BE2C (cell line): ENCODE results near the gene SF3B2.
"Not testable (repeated sequence)": the region's sequence is repeated elsewhere in the genome, so short reads cannot be mapped to it uniquely, and the experiment has no call there.

ENCODE experiments used
- DNase-seq: peaks from one replicate; pipeline ENCODE4 v3.0.0-alpha.2; 2020
- H3K27me3 ChIP-seq: fragments of 250-450 bp; sonication (Bioruptor Pico); 2 replicates; pipeline ENCODE4 v1.5.1; 2020; ENCODE audit warnings: mild to moderate bottlenecking
- H3K36me3 ChIP-seq: fragments of 250-450 bp; sonication (Bioruptor Pico); 2 replicates; pipeline ENCODE4 v1.5.1; 2020; ENCODE audit warnings: mild to moderate bottlenecking
- H3K4me1 ChIP-seq: fragments of 250-450 bp; sonication (Bioruptor Pico); 2 replicates; pipeline ENCODE4 v1.5.1; 2020
- H3K4me3 ChIP-seq: 2 replicates; pipeline ENCODE4 v1.5.1; 2011; ENCODE audit warnings: low read depth, low read length
- H3K9me3 ChIP-seq: fragments of 250-450 bp; sonication (Bioruptor Pico); 2 replicates; pipeline ENCODE4 v1.5.1; 2020
- TF ChIP-seq, protein P1 (sequence below): IDR thresholded peaks from 2 replicates; pipeline ENCODE4 v1.5.1; 2012; ENCODE audit warnings: mild to moderate bottlenecking, low read depth, low read length

The SF3B2 gene

DNA sequence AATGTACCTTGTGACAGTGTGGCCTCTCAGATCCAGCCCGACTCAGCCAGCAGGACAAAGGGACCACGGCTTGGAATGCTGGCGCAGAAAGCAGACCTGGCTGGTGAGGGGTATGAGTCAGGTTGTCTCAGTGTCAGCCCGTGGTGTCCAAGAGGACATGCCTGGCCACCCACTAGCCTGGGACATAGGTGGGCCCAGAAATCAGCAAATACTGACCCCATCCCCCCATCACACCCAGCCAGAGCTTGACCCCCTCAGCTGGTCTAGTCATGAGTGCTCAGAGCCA is 45.3 kb upstream of the SF3B2 start:
- H3K36me3 ChIP-seq, result peaks cover 20% of the 10 kb centered on the region
- TF ChIP-seq, protein P1, sequence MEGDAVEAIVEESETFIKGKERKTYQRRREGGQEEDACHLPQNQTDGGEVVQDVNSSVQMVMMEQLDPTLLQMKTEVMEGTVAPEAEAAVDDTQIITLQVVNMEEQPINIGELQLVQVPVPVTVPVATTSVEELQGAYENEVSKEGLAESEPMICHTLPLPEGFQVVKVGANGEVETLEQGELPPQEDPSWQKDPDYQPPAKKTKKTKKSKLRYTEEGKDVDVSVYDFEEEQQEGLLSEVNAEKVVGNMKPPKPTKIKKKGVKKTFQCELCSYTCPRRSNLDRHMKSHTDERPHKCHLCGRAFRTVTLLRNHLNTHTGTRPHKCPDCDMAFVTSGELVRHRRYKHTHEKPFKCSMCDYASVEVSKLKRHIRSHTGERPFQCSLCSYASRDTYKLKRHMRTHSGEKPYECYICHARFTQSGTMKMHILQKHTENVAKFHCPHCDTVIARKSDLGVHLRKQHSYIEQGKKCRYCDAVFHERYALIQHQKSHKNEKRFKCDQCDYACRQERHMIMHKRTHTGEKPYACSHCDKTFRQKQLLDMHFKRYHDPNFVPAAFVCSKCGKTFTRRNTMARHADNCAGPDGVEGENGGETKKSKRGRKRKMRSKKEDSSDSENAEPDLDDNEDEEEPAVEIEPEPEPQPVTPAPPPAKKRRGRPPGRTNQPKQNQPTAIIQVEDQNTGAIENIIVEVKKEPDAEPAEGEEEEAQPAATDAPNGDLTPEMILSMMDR, result no peak
- H3K4me1 ChIP-seq, result no peaks in the 10 kb centered on the region; the same call in 1 of the 2 replicates
- no peak overlapping the region for H3K4me3 ChIP-seq
- H3K9me3 ChIP-seq, result no peaks in the 10 kb centered on the region
- H3K27me3 ChIP-seq, result peaks cover 16% of the 10 kb centered on the region
- DNase-seq, result no peak

DNA sequence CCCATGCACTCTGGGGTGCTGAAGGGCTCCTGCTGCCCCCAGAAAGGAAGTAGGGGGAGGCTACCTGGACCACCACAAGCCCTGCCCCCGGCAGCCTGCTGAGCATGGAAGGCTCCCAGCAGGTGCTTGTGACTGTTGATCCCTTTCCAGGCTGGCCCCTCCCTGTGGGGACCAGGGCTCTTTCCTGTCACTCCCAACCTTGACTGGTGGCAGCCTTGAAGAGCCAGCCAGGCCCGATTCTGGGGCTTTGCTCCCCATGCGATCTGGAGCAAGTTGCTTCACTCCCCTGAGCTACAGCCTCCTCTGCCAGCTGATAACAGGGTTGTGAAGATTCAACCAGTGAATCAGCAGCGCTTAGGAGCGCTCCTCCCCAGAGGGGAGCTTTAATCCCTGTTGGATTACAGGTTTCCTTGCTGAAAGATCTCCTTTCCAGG is 44.9 kb upstream of the SF3B2 start:
- Histone ChIP-seq H3K4me3 (no peak overlapping the region), H3K27me3 (peaks cover 20% of the 10 kb centered on the region), H3K4me1 (no peaks in the 10 kb centered on the region; the same call in 1 of the 2 replicates), H3K9me3 (no peaks in the 10 kb centered on the region), H3K36me3 (peaks cover 20% of the 10 kb centered on the region)
- no peak for DNase-seq
- TF ChIP-seq, protein P1, result no peak

DNA sequence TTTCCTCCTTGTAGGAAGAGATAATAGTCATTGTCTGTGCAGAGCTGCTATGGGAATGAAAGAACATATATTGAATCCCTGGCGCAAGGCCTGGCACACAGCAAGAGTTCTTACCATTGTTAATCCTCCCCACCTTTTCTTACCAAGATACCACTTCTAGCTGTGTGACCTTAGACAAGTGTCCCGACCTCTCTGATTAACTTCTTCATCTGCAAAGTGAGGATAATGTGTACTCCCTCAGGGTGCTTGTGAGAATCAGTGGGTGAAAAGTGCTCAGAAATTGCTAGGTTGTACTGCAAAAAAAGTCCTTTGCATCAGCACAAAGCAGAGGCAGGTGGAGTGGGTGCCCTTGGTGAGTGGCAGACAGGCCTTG is 44.1 kb upstream of the SF3B2 start:
- DNase-seq, result no peak
- Histone ChIP-seq H3K9me3 (no peaks in the 10 kb centered on the region), H3K4me3 (no peak overlapping the region), H3K27me3 (peaks cover 21% of the 10 kb centered on the region), H3K36me3 (peaks cover 20% of the 10 kb centered on the region), H3K4me1 (no peaks in the 10 kb centered on the region; the same call in 1 of the 2 replicates)
- TF ChIP-seq, protein P1, result no peak

DNA sequence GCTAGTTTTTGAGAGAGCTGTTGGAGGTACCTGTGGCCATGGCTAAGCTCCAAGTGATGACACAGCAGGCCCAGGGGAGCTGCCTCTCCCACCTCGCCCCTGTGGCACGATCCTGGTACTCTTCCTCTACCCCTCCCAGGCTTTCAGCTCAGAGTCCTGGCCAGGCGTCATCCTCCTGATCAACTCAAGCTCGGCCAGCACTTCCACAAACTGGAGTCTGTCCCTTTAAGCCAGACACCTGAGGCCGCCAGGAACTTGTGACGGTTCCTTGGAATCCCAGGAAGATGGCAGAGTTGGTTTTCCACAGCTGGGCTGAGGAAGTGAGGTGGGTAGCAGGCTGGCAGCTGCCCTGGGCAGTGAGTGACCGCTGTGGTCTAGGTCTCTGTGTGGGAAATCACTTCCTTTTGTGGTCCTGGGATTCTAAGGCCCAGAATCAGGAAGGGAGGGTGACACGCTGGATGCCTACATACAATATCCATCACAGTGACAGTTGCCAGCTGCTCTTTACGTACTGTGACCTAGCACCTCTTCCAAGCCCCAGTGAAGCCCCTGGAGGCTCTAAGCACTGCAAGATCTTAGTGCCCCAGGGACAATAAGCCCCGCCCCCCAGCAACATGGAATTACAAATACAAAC is 43.6 kb upstream of the SF3B2 start:
- DNase-seq, result peak; percentile 43
- no peaks in the 10 kb centered on the region for H3K9me3 ChIP-seq

DNA sequence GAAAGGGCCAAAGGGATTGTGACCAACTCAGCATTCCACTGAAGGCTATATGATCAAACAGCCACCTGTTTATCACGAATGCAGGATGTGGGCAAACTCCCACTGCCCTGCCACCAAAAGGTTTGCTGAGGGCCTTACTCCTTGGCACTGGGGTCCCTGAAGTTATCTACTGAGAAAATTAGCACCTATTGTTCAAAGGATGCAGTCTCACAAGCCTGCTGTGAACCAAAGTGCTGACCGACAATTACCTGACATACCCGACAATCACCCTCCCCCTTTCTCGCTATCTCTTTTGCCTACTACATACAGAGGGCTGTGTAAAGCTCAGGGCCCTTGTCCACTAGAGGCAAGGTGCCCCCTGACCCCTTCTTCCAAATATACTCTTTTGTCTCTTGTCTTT is 42.1 kb upstream of the SF3B2 start:
- not testable (repeated sequence) for H3K9me3 ChIP-seq, H3K4me1 ChIP-seq, H3K4me3 ChIP-seq, DNase-seq, H3K36me3 ChIP-seq
- H3K27me3 ChIP-seq, result peaks cover 21% of the 10 kb centered on the region

More for the DNA sequence above, 43.6 kb upstream of the SF3B2 start:
- no peaks in the 10 kb centered on the region; the same call in 1 of the 2 replicates for H3K4me1 ChIP-seq
- TF ChIP-seq, protein P1, result no peak
- peaks cover 21% of the 10 kb centered on the region for H3K27me3 ChIP-seq
- peaks cover 17% of the 10 kb centered on the region for H3K36me3 ChIP-seq
- H3K4me3 ChIP-seq, result no peak overlapping the region

DNA sequence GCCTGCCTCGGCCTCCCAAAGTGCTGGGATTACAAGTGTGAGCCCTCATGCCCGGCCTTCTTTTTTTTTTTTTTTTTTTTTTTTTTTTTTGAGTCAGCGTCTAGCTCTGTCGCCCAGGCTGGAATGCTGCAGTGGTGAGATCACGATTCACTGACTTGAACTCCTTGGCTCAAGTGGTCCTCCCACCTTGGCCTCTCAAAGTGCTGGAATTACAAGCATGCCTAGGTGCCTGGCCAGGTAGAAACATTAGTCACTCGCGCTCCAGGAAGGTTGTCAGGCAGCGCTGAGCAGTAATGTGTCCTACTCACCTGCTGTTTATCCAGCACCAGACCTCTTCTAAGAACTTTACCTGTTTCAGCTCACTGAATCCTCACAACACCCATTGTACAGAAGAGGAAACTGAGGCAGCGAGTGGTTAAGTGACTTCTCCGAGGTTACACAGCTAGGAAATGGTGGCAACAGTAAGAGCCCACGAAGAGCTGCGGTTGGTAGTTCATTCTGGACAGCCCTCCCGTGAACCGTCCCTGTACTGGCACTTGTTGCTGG is 40.9 kb upstream of the SF3B2 start:
- DNase-seq, result no peak
- Histone ChIP-seq H3K36me3 (no peaks in the 10 kb centered on the region), H3K4me1 (no peaks in the 10 kb centered on the region; the same call in 1 of the 2 replicates), H3K27me3 (peaks cover 21% of the 10 kb centered on the region), H3K9me3 (no peaks in the 10 kb centered on the region), H3K4me3 (no peak overlapping the region)
- TF ChIP-seq, protein P1, result no peak
